Measurements from ENCODE around the gene FRMD4A. TPM values are rescaled to one million over a fixed set of nuclear protein-coding genes. Genes with fewer than 3 reads are reported as not detected.

Gene FRMD4A
- total RNA-seq, 1 experiment from 2014 or later = 19.6 TPM

DNA sequence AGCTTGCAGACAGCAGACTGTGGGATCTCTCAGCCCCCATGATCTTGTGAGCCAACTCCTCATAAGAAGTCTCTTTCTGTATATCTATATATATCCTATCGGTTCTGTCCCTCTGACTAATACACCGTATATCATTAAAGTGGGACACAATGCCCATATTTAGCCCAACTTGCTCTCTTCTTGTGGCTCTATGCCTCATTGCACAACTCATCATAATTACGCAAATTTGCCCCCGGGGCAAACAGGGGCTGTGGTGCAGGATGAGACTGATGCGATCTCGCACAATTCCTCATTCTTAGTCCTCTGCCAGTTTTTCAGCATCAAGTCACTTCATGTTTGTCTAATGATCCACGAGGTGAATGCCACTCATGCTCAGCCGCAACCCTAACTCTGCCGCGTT is 560.8 kb downstream of the FRMD4A start:
- Histone ChIP-seq H3K14ac (ENCODE audit: insufficient read depth, low read length) (no peak overlapping the region), H3K79me1 (ENCODE audit: insufficient read depth, low read depth, low read length, poor library complexity, severe bottlenecking) (no peaks in the 10 kb centered on the region), H4K5ac (ENCODE audit: insufficient read length, low read depth, low read length) (no peak overlapping the region), H2AFZ (ENCODE audit: low read length) (no peak overlapping the region), H4K8ac (replicated peaks; ENCODE audit: insufficient read length, low read depth, low read length) (no peak overlapping the region), H2AK5ac (ENCODE audit: insufficient read length, low read length) (no peak overlapping the region), H3K27me3 (ENCODE audit: insufficient read depth, low read length) (no peaks in the 10 kb centered on the region), H3K18ac (ENCODE audit: insufficient read length, low read depth, low read length) (no peak overlapping the region), H3K4ac (ENCODE audit: low read depth, low read length) (no peak overlapping the region), H3K9me3 (ENCODE audit: control insufficient read depth, low read depth, low read length) (no peaks in the 10 kb centered on the region), H2BK20ac (ENCODE audit: low read depth, low read length, poor library complexity, severe bottlenecking) (no peak overlapping the region), H3K79me2 (ENCODE audit: insufficient read depth, low read length) (no peaks in the 10 kb centered on the region), H3K4me1 (ENCODE audit: insufficient read depth, low read length) (0 out of 2 replicates have a peak, but pooled peaks cover 2% of the 10 kb centered on the region), H3K4me2 (ENCODE audit: insufficient read depth, insufficient read length, low read length) (no peak overlapping the region), H3K9ac (ENCODE audit: extremely low read depth, insufficient read length, low read length) (no peak overlapping the region), H4K91ac (ENCODE audit: insufficient read length, low read depth, low read length) (no peak overlapping the region), H3T11ph (ENCODE audit: low read length) (no peak overlapping the region), H2BK15ac (ENCODE audit: low read depth, low read length) (no peak overlapping the region), H3K23ac (ENCODE audit: insufficient read length, low read depth, low read length) (no peak overlapping the region), H2BK5ac (ENCODE audit: insufficient read length, low read length) (no peak overlapping the region), H3K27ac (ENCODE audit: insufficient read length, low read depth, low read length) (no peak overlapping the region), H4K20me1 (ENCODE audit: control insufficient read depth, insufficient read depth, insufficient read length) (no peaks in the 10 kb centered on the region), H3K23me2 (ENCODE audit: insufficient read length, low read depth, low read length, poor library complexity, severe bottlenecking) (no peaks in the 10 kb centered on the region), H2BK120ac (ENCODE audit: low read depth, low read length, poor library complexity, severe bottlenecking) (no peak overlapping the region), H2BK12ac (ENCODE audit: insufficient read length, low read depth, low read length) (no peak overlapping the region), H3K56ac (ENCODE audit: insufficient read length, low read depth, low read length) (no peak overlapping the region)
- Mint-ChIP-seq H3K27me3 (ENCODE audit: low read depth) (no peaks in the 10 kb centered on the region), H3K4me1 (peaks cover 12 to 14% of the 10 kb centered on the region in 2 experiments), H3K9me3 (no peaks in the 10 kb centered on the region; a peak in 1 of 5 replicates), H3K4me3 (no peak overlapping the region), H3K27ac (peak overlapping the region in 2 of 3 experiments; percentile 43 to 81; a peak in 4 of 7 replicates), H3K36me3 (ENCODE audit: insufficient read depth in 1 of 3, low read depth in 3 of 3) (peaks cover 0 to 7% (median 3%) of the 10 kb centered on the region in 3 experiments; a peak in 5 of 7 replicates)
- WGBS (ENCODE audit: extremely low coverage, insufficient read length, low lambda C conversion rate) = no CpG with 5 or more reads among the region's 10 CpGs
- no peak for DNase-seq
- TF ChIP-seq, protein P1, sequence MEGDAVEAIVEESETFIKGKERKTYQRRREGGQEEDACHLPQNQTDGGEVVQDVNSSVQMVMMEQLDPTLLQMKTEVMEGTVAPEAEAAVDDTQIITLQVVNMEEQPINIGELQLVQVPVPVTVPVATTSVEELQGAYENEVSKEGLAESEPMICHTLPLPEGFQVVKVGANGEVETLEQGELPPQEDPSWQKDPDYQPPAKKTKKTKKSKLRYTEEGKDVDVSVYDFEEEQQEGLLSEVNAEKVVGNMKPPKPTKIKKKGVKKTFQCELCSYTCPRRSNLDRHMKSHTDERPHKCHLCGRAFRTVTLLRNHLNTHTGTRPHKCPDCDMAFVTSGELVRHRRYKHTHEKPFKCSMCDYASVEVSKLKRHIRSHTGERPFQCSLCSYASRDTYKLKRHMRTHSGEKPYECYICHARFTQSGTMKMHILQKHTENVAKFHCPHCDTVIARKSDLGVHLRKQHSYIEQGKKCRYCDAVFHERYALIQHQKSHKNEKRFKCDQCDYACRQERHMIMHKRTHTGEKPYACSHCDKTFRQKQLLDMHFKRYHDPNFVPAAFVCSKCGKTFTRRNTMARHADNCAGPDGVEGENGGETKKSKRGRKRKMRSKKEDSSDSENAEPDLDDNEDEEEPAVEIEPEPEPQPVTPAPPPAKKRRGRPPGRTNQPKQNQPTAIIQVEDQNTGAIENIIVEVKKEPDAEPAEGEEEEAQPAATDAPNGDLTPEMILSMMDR (conservative IDR thresholded peaks at IDR 0.05) = no peak

Data from H9 (cell line).